Right forelimb (tissue), 1 donor: Measurements from ENCODE around the gene MATK.
"Not testable (repeated sequence)": the region's sequence is repeated elsewhere in the genome, so short reads cannot be mapped to it uniquely, and the experiment has no call there.

Experiments
- DNase-seq: peaks from one replicate; pipeline ENCODE4 v3.0.0-alpha.2; 2018

Gene MATK

DNA sequence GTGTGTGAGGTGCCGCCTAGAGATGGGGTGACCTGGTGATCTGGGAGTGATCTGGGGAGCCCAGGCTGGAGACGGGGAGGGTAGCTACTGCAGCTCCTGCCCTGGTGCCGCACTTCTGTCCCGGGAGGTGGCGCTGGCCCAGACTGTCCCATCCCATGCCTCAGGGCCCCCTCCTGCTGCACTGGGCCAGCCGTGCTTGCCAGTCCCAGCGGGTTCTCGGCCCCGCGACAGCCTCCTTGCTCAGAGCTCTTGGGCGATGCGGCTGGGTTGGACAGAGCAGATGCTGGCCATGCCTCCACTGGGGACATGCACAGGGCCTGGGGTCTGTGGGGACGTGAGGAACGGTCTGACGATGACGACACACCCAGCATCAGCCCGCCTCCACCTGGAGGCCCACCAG is 16.7 kb downstream of the MATK start:
- no peak for DNase-seq

DNA sequence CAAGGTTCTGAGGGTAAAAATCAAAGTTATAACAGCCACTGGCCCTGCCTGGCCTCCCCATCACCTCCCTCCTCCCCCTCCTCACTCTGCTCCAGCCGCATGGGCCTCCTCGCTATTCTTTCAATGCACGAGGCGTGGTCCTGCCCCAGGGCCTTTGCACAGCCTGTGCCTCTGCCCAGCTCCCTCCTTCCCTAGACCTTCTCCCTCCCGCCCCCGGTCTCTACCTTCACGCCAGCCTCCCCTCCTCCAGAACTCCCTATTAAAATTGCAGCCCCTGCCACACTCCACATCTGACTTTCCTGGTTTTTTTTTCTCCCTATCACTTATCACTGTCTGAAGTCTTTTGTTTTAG is 17.5 kb downstream of the MATK start:
- no peak for DNase-seq

- DNase-seq, result no peak
Observed at GRCh38 chr19:3768015-3768747, 18.0 kb downstream of the MATK start.

- DNase-seq, result no peak
Observed at GRCh38 chr19:3767050-3767449, 19.1 kb downstream of the MATK start.

- no peak for DNase-seq
Observed at GRCh38 chr19:3766520-3766919, 19.7 kb downstream of the MATK start.

DNA sequence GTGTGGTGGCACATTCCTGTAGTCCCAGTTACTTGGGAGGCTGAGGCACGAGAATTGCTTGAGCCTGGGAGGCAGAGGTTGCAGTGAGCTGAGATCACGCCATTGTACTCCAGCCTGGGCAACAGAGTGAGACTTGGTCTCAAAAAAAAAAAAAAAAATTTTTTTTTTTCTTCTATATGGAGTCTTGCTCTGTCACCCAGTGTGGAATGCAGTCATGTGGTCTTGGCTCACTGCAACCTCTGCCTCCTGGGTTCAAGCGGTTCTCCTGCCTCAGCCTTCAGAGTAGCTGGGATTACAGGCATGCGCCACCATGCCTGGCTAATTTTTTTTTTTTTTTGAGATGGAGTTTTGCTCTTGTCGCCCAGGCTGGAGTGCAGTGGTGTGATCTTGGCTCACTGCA is 20.4 kb downstream of the MATK start:
- not testable (repeated sequence) for DNase-seq

DNA sequence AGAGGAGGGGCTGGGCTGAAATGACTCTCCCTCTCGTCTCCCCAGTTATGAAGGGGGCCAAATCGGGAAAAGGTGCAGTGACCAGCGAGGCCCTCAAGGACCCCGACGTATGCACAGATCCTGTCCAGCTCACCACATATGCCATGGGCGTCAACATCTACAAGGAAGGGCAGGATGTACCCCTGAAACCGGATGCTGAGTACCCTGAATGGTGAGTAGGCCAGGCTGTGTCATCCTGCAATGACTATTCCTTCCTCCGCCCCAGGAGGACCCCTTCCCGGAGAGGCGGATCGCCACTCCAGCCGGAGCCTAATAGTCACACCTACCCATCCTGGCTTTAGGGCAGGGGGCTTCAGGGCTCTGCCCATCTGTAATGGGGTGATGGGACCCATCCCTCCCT is 21.1 kb downstream of the MATK start:
- no peak for DNase-seq

GRCh38 chr19:3762501-3763459 is 23.4 kb downstream of the MATK start, which contains the start of gene MRPL54:
Gene MRPL54, plus strand, starts transcription at chr19:3762682. Its CDS starts 19 bp downstream, at chr19:3762701.
- DNase-seq, result peak; percentile 100

GRCh38 chr19:3762130-3762473 is 24.1 kb downstream of the MATK start:
- DNase-seq, result no peak

GRCh38 chr19:3761382-3762129 is 24.6 kb downstream of the MATK start, which contains the start of gene APBA3:
Gene APBA3, minus strand, starts transcription at chr19:3761692. Its CDS starts 1,428 bp downstream, at chr19:3760264.
- DNase-seq, result peak; percentile 96

DNA sequence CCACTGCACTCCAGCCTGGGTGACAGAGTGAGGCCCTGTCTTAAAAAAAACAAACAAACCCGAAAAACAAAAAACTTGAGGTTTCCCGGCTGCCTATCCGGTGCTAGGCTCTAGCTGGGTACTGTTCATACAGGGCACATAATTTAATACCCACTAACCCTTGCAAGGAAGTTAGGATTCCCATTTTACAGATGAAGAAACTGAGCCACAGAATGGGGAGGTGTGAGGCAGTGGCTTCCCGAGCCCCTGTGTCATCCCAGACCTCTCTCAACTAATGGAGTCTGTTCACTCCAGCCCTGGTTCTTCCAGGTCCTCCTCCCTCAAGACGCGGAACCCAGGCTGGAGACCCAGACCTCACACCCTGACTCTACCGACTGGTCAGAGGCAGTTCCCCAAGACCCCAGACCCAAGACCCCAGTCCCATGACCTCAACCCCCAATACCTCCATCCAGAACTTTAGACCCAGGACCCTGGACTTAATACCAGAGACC is 25.3 kb downstream of the MATK start:
- DNase-seq, result peak; percentile 55

GRCh38 chr19:3759482-3760254 is 26.5 kb downstream of the MATK start:
- DNase-seq, result no peak

DNA sequence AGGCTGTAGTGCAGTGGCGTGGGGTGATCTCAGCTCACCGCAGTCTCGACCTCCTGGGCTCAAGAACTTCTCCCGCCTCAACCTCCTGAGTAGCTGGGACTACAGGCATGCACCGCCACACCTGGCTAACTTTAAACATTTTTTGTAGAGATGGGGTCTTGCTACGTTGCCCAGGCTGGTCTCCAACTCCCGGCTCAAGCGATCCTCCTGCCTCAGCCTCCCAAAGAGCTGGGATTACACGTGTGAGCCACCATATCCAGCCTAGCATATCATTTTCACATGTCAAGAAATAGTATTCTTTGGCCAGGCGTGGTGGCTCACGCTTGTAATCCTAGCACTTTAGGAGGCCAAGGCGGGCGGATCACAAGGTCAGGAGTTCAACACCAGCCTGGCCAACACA is 27.9 kb downstream of the MATK start:
- DNase-seq, result not testable (repeated sequence)

DNA sequence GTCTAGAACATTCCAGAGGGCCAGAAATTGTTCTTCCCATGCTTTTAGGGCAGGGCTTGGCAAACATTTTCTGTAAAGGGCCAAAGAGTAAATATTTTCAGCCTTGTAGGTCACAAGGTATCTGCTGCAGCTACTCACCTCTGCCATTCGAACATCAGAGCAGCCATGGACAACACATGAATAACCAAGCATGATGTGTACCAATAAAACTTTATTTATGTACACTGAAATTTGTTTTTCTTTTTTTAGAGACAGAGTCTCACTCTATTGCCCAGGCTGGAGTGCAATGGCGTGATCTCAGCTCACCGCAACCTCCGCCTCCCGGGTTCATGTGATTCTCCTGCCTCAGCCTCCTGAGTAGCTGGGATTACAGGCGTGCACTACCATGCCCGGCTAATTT is 28.5 kb downstream of the MATK start:
- not testable (repeated sequence) for DNase-seq

DNA sequence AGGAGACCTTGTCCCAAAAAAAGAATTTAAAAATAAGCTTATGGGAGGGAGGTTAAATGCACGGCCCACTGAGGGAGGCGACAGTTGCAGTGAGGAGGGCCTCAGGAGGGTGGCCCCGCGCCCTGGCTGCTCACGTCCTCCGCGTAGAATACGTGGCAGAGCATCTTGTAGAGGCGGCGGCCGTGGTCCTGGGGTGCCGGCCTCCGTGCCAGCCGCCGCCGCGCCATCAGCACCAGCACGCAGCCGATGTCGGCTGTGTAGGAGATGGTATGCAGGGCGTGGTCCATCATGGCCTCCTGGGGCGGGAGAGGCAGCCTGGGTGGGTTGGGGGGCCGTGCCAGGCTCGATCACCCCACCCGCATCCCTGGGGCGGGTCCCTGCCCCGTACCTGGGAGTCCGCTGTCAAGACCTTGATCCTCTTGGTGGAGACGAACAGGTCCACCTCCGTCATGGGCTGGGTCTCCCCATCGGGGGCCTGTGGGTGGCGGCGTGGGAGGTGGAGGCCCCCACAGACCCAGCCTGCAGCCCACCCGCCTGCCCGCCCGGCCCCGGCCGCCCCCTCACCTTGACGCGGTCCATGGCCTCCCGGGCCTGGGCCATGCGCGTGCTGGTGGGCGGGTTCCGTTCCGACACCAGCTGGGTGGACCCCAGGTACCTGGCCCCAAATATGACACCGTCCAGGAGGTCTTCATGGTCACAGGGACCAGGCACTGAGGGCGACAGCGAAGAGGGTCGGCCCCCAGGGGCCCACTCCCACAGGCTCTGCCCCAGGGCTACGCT is 32.4 kb downstream of the MATK start:
- no peak for DNase-seq

DNA sequence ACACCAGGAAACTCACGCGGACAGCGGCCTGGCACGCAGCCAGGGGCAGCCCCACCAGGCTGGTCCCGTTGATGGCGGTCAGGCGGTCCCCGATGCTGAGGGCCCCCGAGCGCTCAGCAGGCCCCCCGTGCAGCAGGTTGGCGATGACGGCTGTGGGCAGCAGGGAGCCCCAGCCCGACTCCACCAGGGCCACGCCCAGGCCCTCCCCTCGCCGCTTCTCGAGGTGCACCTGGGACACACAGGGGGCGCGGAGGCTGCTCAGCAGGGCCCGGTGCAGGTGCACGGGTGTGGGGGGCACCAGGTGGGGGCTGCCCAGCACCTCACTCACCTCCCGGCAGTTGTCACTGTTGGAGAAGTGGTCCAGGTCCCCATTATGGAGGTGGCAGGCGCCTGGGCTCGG is 33.7 kb downstream of the MATK start:
- DNase-seq, result no peak

- no peak for DNase-seq
Observed at GRCh38 chr19:3751236-3751635, 34.9 kb downstream of the MATK start.

DNA sequence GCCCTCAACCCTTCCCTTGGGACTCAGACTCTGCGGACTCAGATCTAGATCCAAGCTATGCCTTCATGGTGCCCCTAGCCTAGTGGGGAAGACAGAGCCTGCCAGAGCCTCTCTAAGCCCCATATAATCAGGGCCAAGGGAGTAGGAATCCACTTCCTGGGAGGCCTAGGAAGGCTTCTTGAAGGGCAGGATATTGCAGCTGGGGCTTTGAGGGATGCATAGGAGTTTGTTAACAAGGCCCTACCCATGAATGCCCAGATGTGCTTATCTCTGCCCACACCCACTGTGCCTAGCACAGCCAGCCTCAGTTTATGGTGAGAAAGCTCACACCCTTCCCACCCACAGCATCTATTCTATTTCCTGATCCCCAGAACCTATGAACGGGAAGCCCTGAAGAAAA is 36.0 kb downstream of the MATK start:
- no peak for DNase-seq

GRCh38 chr19:3748965-3749364 is 37.2 kb downstream of the MATK start:
- DNase-seq, result no peak

GRCh38 chr19:3746371-3747056 is 39.7 kb downstream of the MATK start:
- DNase-seq, result no peak
